GM21447 (cell line): ENCODE measurements around the gene KRT72.

Experiments
- ATAC-seq: cut with Tn5 transposase; IDR thresholded peaks from one replicate; pipeline ENCODE4 v1.9.1; 2021; ENCODE audit not compliant: unreplicated experiment

Gene KRT72

DNA sequence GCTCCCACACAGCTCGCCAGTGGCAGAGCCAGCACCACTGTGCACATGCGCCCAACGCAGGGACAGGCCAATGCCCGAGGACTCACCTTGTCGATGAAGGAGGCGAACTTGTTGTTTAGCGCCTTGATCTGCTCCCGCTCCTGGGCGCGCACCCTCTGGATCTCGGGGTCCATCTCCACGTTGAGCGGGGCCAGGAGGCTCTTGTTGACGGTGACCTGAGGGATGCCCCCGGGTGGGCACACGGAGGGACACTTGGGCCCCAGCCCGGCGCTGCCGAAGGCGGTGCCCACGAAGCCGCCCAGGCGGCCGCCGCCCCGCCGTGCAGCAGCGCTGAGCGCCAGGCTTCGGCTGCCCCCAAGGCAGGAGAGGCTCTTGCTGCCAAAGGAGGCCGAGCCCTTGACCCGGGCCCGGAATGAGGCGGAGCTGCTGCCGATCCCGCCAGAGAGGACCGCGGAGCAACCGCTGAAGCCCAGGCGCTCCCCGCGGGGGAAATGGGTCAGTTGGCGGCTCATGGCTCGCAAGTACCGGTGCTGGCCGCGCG is at the start of gene KRT72:
Gene KRT72, minus strand, starts transcription at position 523 of the 541 bp plus-strand sequence. Its CDS starts 11 bp downstream, at position 512.
- no peak for ATAC-seq

DNA sequence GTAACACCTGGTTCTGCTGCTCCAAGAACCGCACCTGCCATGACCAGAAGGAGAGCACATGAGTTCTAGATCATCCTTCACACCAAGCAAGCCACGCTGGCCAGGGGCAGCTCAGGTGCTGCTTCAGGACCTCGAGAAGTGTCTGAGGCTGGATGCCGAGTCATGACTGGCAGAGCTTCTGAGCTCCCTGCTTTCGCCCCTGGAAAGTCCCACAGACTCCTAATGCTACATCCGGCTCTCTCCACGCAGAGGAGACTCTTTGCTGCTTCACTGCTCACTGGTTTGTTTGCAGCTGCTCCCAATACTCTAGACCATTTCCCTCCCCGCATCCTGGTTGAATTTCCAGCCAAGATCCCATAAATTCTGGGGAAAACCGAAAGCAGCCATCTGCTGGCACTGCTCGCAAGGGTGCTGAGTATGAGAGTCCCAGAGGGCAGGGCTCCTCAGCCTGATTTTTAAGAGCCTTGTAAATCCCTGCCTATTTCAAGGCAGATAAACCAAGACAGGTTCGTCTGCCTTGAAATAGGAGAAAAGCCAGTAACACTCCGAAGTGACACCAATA is 49.3 kb upstream of the KRT72 start:
- no peak for ATAC-seq

DNA sequence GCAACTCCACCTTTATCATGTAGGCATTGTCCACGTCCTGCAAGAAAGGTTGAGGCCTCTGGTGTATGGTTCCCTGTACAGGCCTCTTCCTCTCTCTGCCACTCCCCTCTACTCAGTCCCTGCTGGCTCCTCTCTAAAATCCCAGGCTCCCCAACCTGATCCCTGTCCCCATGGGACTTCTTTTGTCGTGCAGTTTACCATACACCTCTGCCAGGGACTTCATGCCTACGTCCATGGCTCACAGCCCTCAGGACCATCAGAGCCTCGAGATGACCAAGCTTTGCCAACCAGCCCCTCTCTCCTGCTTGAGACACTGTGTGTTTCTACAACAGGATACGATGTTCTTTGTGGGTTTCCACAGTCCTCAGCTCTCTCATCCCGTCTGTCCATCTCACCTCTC is 47.8 kb upstream of the KRT72 start:
- ATAC-seq = no peak

DNA sequence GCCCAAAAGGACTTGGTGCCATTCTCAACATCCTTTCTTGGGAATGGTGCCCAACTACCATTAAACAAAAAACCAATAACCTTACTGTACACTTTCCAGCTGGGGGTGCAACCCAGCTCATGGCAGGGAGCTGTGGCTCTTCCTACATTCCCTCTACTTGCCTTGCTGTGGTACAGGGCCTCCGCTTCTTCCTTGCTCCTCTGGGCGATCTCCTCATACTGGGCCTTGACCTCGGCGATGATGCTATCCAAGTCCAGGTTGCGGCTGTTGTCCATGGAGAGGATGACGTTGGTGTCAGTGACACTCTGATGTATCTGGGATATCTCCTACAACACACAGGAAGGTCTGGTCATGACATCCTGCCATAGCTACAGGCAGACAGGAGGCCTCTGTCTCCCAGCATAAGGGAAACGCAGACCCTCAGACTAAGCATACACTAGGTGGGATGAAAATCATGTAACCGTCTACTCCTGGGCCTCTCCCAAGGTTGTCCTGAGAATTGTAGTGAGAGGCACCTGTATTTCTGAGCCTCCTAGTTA is 46.8 kb upstream of the KRT72 start:
- no peak for ATAC-seq

DNA sequence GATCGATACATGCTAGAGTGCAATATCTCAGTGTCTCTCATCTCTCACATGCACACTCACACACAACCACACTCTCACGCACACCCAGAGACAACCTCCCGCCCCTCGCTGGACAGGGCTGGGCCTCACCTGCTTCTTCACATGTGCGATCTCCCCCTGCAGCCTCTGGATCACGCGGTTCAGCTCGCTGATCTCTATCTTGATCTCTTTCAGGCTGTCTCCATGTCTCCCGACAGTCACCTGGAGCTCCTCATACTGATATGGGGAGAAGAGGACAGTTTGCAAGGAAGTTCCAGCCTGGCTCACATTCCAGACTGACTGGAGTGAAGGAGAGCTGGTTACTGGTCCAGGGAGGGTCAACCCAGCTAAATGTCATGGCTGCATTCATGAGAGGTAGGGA is 46.3 kb upstream of the KRT72 start:
- no peak for ATAC-seq

DNA sequence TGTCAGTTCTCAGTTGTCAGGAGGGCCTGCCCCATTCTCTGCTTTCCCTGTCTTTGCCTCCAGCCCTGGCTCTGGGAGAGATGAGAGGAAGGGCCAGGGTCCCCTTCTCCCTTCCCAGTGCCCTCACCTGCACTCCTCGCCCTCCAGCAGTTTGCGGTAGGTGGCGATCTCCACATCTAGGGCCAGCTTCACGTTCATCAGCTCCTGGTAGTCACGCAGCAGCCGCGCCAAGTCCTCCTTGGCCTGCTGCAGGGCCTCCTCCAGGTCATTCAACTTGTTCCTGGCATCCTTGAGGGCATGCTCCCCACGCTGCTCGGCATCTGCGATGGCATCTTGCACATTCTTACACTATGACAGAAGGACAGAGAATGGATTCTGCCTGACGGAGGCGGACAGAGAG is 45.4 kb upstream of the KRT72 start:
- no peak for ATAC-seq

DNA sequence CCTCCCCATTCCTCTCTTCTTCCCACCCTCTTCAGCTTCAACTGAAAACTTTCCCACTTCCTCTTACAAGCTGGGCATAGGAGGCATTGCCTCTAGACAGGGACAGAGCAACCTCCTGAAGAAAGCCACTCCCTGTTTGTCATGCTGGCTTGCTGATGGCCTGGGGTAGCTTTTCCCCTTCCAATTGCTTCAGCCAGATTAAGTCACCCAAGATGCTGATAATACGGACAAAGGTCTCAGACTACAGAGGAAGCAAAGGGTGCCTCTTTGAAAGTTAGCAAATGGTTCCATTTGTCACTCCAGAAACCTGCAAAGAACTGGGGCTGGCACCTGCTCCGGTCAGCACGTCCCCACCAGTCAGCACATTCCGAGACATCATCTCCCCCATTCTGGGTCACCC is 44.7 kb upstream of the KRT72 start:
- no peak for ATAC-seq

DNA sequence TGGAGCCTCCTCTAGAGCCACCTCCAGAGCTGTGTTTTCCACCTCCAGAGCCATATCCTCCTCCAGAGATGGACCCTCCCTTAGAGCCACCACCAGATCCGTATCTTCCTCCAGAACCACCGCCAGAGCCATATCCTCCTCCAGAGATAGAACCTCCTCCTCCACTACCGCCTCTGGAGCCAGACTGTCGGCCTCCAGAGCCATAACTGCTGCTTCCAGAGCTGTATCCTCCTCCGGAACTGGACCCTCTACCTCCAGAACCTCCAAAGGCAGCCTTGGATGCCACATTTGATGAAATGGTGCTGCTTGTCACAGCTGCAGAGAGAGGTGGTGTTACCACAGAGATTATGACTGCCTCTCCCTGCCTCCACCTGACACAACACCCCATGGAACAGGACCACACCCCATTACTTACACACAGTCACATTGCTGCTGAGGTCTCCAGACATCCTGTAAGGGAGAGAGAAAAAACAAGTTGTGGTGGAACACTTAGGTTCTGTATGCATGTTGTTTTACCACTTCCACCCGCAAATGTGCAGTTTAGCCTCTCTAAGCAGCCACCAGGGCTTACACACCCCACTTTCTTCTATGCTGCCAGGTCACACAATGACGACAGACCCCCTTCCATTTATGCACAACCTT is 44.0 kb upstream of the KRT72 start:
- ATAC-seq = no peak

DNA sequence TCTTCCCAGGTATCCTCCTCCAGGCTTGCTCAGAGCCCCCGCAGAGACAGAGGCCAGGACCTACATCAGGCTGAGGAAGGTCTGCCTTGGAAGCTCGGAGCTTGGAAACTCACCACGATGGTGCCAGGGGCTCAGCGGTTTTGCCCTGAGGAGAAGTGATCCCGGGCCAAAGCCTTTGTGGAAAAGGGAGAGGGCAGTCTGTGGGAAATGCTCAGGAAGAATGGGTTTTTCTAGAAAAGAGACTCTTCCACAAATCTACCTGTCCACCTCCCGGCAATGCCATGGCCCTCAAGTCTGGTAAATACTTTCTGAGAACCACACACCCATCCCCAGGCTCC is 42.8 kb upstream of the KRT72 start:
- no peak for ATAC-seq

DNA sequence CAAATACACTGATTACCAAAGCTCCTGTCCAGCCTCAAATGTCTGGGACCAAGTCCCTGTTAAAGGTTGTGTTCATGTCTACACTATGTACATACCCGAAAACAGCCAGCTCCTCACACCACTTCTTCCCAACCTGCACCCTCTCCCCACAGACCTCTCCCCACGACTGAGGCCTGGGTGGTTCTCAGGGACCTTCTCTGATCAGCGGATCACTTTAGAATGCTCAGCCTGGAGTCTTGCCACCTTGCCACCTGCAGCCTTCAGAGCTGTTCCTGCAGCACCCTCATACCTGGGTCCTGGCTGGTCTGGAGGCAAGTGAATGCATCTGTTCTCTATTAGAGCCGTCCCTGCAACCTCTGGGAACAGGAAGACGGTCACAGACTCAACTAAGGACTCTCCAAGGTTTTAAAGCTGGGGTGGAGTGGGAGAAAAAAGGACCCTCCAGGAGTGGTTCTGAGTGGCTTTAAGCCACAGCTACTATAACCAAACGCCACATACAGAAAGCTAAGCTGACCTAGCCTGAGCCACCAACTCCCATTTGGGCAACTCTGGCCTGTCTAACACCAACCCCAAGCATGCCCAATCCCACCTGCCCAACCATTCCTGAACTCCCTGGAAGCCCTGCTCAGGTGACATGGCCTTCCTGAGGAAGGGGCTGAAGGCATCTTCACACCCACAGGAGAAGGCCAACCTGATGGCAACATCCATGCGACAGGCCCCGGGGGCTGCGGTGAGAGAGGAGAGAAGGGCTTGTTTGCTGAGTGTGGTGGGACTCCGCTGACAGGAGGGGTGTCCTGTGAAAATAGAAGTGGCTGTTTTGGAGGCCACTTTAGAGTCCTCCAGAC is 42.2 kb upstream of the KRT72 start:
- no peak for ATAC-seq

DNA sequence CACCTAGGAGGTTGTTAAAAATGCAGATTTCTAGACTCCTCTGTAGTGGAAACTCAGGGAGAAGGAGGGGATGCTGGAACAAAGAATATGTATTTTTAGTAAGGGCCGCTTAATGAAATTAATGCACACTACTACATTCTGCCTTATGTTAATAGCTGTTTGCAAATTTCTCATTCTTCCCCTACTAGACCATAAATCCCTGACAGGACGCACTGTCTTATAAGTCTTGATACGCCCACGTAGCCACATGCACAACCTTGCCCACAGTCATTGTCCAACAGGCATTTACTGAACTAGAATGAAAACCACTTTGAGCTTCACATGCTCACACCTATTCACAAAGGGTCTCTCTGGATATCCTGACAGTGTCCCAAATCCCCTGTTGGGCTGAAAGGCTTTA is 40.2 kb upstream of the KRT72 start:
- no peak for ATAC-seq

DNA sequence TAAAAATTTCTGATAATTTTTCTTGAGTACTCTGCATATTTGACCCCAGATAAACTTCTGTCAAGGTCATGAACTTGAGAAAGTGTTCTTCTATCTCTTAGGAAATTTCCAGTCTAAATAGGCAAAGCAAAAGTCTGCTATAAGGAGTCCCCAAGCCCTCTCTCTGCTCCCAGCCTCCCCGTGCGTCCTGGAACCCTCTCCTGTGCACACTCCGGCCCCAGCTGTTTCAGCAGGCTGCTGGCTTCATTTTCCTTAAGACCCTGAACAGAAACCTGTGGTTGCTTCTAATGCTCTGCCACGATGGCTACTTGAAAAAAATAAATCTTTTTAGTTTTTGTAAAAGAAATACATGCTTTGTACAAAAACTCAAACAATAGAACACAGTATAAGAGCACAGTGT is 36.0 kb upstream of the KRT72 start:
- ATAC-seq = no peak

DNA sequence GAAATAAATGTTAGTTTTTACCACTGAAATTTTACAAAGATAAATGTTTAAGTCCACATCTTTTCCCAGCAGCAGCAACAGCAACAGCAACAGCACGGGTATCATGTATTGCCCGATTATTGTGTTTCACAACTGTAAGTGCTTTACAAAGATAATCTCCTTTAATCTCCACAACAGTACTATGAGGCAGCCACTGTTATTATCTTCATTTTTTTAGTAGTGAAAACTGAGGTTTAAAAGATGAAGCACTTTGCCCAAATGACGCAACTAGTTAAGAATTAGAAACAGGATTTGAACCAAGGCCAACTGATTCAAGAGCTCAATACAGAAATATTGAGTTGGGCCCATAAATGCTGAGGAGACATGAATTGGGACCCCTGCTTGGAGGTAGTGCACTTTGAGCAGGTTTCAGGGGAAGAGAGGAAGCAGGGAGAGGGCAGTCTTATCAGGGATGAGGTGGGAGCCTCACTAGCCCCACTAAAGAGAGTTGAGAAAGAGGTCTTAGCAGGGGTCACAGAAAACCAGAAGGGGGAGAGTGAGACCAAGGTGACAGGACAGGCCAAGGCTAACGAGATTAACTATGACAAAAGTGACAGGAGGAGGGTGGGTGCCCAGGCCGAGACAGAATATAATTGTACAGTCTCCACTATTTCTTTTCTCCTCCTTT is 35.5 kb upstream of the KRT72 start:
- ATAC-seq = no peak

DNA sequence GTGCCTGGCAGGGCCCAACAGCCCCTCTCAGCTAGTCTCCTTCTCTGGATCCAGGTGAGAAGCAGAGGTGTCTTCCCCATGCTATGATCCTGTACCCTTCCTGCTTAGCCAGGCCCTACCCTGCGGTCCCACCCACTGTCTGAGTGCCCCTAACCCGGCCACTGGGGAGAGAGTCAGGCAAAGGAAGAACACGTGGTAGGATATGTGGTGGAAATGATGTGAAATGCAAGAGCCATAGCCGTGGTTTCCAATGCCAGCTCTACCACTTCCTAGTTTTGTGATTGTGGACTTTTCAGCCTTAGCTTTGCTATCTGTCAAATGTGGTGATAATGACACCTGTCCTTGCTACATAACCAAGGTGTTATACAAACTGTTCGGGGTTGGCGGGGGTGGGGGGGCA is 34.9 kb upstream of the KRT72 start:
- no peak for ATAC-seq

DNA sequence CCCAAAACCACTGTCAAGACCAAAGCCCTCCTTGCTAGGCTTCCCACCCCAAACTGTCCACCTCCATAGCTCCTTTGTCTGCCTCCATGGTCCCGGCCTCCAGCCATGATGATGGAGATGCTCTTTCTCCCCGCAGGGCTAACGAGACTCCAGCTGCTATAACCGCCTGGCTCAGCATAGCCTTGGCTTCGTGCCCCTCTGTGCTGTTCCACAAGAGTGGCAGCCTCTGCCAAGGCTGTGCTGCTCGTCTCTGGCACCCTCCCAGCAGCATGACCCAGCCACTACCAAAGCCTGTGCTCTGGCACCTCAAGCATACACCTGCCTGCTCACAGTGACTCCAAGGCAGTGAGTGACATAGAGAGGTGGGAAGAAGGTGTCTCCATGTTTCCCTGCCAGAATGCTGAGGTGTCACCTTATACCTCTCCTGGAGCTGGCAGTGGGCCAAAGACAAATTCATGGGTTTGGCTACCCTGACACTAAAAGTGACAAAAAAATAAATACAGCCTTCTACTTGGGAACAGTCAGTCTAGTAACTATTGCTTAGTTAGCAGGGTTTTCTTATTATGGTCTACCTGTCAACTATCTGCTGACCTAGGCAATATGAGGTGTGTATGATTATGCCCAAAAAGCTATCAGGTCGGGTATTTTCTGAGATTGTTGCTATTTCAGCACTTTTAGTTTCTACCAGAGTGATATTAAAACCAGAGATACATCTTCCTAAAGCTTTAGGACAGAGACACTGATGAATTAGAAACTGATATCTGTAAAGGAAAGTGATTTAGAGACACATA is 33.2 kb upstream of the KRT72 start:
- no peak for ATAC-seq

DNA sequence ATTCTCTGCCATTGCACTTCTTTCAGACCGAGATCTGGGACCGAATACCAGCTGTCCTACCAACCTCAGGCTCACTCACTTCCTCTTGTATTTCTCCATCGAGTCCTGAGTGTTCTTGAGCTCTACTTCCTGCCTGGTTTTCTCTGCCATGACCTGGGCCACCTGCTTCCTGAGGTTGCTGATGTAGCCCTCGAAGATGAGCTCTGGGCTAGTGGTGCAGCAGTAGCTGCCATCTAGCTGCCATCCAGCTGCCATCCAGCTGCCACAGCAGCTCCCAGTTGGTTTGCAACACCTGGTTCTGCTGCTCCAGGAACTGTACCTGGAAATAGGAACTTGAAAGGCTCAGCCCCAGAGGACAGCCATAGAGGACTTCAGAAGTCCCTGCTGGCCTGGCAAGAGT is 32.1 kb upstream of the KRT72 start:
- ATAC-seq = no peak

DNA sequence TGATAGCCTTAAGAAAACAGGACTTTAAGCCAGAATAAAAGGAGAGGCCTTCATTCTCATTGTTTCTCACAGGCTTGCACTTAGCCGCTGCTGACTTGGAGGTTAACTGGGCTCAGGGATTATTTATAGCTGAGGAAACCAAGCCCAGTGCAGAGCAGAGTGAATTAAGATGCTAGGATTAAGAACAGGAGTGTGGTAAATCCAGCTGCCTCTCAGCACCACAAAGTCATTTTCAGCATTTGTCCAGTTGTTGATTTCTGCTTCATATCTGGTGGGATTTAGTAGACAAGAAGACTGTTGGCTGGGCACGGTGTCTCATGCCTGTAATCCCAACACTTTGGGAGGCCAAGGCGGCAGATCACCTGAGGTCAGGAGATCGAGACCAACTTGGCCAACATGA is 31.4 kb upstream of the KRT72 start:
- no peak for ATAC-seq

DNA sequence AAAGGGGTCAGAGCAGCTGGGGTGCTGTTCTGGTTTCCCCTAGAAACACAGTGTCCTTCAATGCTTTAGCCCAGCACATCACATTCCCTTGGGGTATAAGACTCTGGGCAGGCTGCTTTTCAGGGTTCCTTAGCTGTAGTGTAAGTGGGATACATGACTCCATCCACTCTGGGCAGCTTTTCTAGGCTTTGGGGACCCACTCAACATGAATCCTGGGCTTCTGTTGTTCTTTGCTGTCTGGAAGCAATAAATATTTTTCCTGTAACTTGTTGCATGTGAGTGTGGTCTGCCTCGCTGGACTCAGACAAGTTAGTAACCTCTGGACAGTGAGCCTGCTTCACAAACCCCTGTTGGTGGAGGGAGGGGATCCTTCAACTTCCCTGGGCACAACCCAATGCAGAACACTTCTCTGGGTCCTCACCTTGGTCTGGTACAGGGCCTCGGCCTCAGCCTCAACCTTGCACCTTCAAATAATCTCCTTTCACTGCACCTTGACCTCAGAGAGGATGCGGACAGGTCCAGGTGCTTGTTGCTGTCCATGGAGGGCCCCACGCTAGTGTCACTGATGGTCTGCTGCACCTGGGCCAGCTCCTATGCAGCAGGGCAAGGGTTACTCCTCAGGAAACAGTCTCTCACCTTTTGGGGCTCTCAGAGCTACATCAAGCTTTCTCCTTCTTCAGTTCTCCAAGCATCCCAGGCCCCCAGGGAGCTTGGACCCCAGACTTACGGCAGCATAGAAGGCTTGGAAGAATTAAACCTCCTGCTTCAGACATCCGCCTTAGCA is 30.6 kb upstream of the KRT72 start:
- ATAC-seq = no peak

DNA sequence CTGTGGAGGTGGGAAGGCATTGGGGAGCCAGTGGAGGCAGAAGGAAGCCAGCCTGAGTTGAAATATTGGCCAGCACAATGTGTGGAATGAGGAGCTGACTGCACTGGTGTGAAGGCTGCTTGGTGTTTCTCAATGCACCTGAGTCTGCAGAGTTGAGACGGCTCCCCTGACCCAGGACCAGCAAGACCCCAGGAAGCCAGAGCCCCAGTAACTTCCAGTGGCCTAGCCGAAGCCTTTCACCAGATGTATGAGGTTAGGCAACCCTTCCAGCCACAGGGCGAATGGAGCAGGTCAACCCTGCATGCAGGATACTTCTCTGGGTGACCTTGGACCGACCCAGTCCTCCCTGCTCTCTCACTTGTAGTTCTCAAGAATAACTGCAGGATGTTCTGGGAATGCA is 30.0 kb upstream of the KRT72 start:
- no peak for ATAC-seq
